ENCODE data around the gene WDR1. TPM values are rescaled to one million over a fixed set of nuclear protein-coding genes. Genes with fewer than 3 reads are reported as not detected.
A peak's percentile ranks its signal among the peaks of the same experiment; 100 is the strongest.

Gene WDR1
- total RNA-seq, 1 donor, result 314 TPM

DNA sequence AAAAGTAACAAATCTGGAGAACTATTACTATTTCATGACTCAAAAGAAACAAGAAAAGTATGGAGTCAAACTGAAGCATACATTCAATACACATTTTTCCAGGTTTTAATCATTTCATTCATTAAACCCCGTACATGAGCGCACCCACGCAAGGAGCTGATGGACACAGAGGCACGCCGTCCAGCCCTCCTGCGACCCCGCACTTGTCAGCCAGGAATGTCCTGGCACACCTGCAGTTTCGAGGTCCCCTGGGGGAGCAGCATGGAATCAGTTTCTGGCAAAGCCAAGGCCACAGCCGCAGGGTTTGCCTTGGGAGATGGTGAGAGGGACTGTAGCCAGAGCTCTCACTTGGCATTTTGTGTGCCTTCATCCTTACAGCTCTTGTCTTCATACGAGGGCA, 82.5 kb downstream of the WDR1 start:
- Histone ChIP-seq H2AFZ (ENCODE audit: low read length) (no peak overlapping the region), H3K4me2 (ENCODE audit: insufficient read depth, low read length) (no peak overlapping the region), H3K27ac (ENCODE audit: low read depth, low read length) (no peak overlapping the region), H4K20me1 (ENCODE audit: insufficient read depth, low read length) (no peaks in the 10 kb centered on the region), H3K4me1 (ENCODE audit: insufficient read depth, low read length) (peaks cover 25% of the 10 kb centered on the region), H3K79me2 (ENCODE audit: insufficient read depth, low read length) (no peaks in the 10 kb centered on the region), H3K4me3 (ENCODE audit: insufficient read depth, low read length) (no peak overlapping the region), H3K27me3 (ENCODE audit: insufficient read depth, low read length) (no peaks in the 10 kb centered on the region), H3K36me3 (ENCODE audit: insufficient read depth, low read length) (no peaks in the 10 kb centered on the region), H3K9me3 (ENCODE audit: low read depth, low read length) (no peaks in the 10 kb centered on the region)
- no peak for DNase-seq (ENCODE audit: insufficient read length, low spot score, missing footprints)
- TF ChIP-seq, protein P1, sequence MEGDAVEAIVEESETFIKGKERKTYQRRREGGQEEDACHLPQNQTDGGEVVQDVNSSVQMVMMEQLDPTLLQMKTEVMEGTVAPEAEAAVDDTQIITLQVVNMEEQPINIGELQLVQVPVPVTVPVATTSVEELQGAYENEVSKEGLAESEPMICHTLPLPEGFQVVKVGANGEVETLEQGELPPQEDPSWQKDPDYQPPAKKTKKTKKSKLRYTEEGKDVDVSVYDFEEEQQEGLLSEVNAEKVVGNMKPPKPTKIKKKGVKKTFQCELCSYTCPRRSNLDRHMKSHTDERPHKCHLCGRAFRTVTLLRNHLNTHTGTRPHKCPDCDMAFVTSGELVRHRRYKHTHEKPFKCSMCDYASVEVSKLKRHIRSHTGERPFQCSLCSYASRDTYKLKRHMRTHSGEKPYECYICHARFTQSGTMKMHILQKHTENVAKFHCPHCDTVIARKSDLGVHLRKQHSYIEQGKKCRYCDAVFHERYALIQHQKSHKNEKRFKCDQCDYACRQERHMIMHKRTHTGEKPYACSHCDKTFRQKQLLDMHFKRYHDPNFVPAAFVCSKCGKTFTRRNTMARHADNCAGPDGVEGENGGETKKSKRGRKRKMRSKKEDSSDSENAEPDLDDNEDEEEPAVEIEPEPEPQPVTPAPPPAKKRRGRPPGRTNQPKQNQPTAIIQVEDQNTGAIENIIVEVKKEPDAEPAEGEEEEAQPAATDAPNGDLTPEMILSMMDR (IDR thresholded peaks at IDR 0.05; ENCODE audit: extremely low read depth, low read depth, low read length), result no peak

DNA sequence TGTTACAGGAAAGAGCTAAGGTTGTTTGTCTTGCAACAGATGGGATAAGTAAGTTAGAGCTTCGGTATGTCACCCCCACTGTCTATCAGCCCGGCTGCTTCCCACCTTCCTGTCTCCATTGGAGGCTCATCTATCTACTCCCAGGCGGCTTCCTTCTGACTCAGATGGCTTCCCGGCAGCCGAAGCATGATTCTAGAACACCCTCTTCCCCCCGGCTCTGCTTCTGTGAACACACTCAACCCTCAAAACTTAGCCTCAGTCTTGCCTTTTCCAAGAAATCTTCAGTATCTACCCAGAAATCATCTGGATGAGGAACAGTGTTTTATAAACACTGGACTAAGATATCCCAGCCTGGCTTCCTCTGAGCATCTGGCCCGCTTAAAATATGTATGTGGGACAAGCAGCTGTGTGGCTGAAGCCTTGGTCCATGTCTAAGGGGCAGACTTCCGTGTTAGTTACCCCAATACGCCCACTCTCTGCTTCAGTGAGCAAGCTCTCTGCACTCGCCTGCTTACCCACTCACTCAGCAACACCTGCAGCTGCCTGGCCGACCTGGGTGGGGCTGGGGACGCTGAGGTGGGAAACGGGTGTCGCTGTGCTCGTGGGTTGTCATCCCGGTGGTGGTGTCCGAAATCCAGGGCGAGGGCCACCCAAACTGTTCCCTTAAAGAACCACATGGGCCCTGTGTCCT, 83.3 kb downstream of the WDR1 start:
- Histone ChIP-seq H3K36me3 (ENCODE audit: insufficient read depth, low read length) (no peaks in the 10 kb centered on the region), H3K4me3 (ENCODE audit: insufficient read depth, low read length) (no peak overlapping the region), H3K4me2 (ENCODE audit: insufficient read depth, low read length) (peak overlapping the region; percentile 63), H4K20me1 (ENCODE audit: insufficient read depth, low read length) (no peaks in the 10 kb centered on the region), H3K79me2 (ENCODE audit: insufficient read depth, low read length) (no peaks in the 10 kb centered on the region), H3K9me3 (ENCODE audit: low read depth, low read length) (no peaks in the 10 kb centered on the region), H3K27me3 (ENCODE audit: insufficient read depth, low read length) (no peaks in the 10 kb centered on the region), H3K4me1 (ENCODE audit: insufficient read depth, low read length) (peaks cover 25% of the 10 kb centered on the region), H2AFZ (ENCODE audit: low read length) (no peak overlapping the region), H3K27ac (ENCODE audit: low read depth, low read length) (peak overlapping the region; percentile 69)
- TF ChIP-seq, protein P1 (IDR thresholded peaks at IDR 0.05; ENCODE audit: extremely low read depth, low read depth, low read length), result no peak
- DNase-seq (ENCODE audit: insufficient read length, low spot score, missing footprints), result peak; percentile 92

DNA sequence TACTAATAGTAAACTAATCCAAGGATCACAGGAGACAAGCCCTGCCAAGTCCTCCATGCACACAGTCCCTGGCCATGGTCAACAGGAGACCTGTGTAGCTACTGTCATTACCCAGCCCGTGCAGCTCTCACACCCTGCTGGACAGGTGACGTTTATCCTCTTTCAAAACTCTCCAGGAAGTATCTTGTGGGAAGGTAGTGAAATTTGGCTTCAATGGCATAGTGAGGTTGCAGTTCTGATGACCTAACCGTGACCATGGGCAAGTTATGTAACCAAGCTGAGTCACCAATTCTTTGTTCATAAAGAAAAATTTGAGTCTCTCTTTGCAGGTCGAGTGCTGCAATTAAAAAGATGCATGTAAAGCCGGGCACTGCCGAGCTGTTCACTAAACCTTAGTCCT, 84.0 kb downstream of the WDR1 start:
- DNase-seq (ENCODE audit: insufficient read length, low spot score, missing footprints), result peak; percentile 71
- Histone ChIP-seq H3K36me3 (ENCODE audit: insufficient read depth, low read length) (no peaks in the 10 kb centered on the region), H3K4me3 (ENCODE audit: insufficient read depth, low read length) (no peak overlapping the region), H2AFZ (ENCODE audit: low read length) (no peak overlapping the region), H3K4me2 (ENCODE audit: insufficient read depth, low read length) (peak overlapping the region; percentile 63), H4K20me1 (ENCODE audit: insufficient read depth, low read length) (no peaks in the 10 kb centered on the region), H3K27me3 (ENCODE audit: insufficient read depth, low read length) (no peaks in the 10 kb centered on the region), H3K27ac (ENCODE audit: low read depth, low read length) (peak overlapping the region; percentile 69), H3K79me2 (ENCODE audit: insufficient read depth, low read length) (no peaks in the 10 kb centered on the region), H3K9me3 (ENCODE audit: low read depth, low read length) (no peaks in the 10 kb centered on the region), H3K4me1 (ENCODE audit: insufficient read depth, low read length) (peaks cover 25% of the 10 kb centered on the region)
- TF ChIP-seq, protein P1 (IDR thresholded peaks at IDR 0.05; ENCODE audit: extremely low read depth, low read depth, low read length), result no peak

DNA sequence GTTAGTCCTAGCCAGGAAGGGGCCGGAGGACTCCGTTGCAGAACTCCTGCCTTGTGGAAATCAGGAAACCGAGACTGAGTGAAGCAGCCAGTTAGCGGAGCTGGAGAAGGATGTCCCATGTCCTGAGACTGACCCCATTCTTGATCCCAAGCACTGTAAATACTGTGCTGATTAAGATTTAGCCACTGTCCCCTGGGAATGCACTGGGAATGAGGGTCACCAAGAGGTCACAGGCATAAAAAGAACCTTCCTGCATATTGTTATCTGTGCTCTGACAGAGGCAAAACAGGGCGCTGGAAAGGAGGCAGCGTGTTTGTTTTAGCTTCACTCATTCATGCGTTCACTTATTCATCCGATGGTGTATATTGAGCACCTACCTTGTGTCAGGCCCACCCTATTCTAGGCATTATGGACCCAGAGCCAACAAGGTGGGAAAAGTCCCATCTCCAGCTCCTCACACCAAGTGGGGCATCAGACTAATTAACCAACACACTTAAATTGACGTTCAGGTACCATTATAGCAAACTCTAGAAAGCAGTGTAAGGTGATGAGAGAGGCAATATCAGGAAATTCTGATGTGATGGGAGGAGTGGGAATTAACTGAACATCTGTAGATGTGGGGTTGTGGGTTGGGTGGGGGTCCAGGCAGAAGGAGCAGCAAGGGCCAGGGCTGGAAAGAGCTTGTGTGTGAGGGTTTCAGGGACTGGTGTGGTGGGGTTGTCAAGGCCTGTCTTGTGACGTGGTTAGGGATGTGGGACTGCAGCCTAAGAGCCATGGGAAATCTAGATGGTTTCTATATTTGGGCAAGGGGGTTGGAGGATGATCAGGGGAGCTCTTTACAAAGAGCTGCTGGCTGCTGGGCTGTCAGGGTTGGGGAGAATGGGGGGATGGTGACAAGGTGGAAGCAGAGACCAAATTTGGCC, 84.7 kb downstream of the WDR1 start:
- peak; percentile 50 for DNase-seq (ENCODE audit: insufficient read length, low spot score, missing footprints)
- Histone ChIP-seq H3K9me3 (ENCODE audit: low read depth, low read length) (no peaks in the 10 kb centered on the region), H4K20me1 (ENCODE audit: insufficient read depth, low read length) (no peaks in the 10 kb centered on the region), H3K4me3 (ENCODE audit: insufficient read depth, low read length) (no peak overlapping the region), H3K4me2 (ENCODE audit: insufficient read depth, low read length) (peak overlapping the region; percentile 63), H3K4me1 (ENCODE audit: insufficient read depth, low read length) (peaks cover 25% of the 10 kb centered on the region), H3K36me3 (ENCODE audit: insufficient read depth, low read length) (no peaks in the 10 kb centered on the region), H3K27me3 (ENCODE audit: insufficient read depth, low read length) (no peaks in the 10 kb centered on the region), H2AFZ (ENCODE audit: low read length) (no peak overlapping the region), H3K27ac (ENCODE audit: low read depth, low read length) (no peak overlapping the region), H3K79me2 (ENCODE audit: insufficient read depth, low read length) (no peaks in the 10 kb centered on the region)
- TF ChIP-seq, protein P1 (IDR thresholded peaks at IDR 0.05; ENCODE audit: extremely low read depth, low read depth, low read length), result no peak
